ENCODE data around the gene PPP1R18.
A peak's percentile ranks its signal among the peaks of the same experiment; 100 is the strongest.
"Not testable (repeated sequence)": the region's sequence is repeated elsewhere in the genome, so short reads cannot be mapped to it uniquely, and the experiment has no call there.

The PPP1R18 gene

GRCh38 chr6:30687659-30688431, 1.4 kb upstream of the PPP1R18 start:
- DNase-seq: no peak

- peak; percentile 87 for DNase-seq
Measured at GRCh38 chr6:30686908-30687658, 638 bp upstream of the PPP1R18 start.

GRCh38 chr6:30685157-30686008, 1.1 kb downstream of the PPP1R18 start:
- DNase-seq: no peak

- peak; percentile 58 for DNase-seq
Measured at GRCh38 chr6:30684386-30685156, 1.9 kb downstream of the PPP1R18 start.

GRCh38 chr6:30683980-30684338, 2.5 kb downstream of the PPP1R18 start:
- no peak for DNase-seq

- no peak for DNase-seq
Measured at GRCh38 chr6:30683183-30683979, 3.1 kb downstream of the PPP1R18 start.

GRCh38 chr6:30682143-30683117, 4.0 kb downstream of the PPP1R18 start:
- peak; percentile 89 for DNase-seq

- no peak for DNase-seq
Measured at GRCh38 chr6:30681766-30682142, 4.7 kb downstream of the PPP1R18 start.

GRCh38 chr6:30679765-30680535, 6.5 kb downstream of the PPP1R18 start:
- DNase-seq: no peak

- DNase-seq: peak; percentile 89
Measured at GRCh38 chr6:30678964-30679726, 7.3 kb downstream of the PPP1R18 start.

GRCh38 chr6:30676660-30677285, 9.7 kb downstream of the PPP1R18 start:
- no peak for DNase-seq

GRCh38 chr6:30672445-30673253, 13.8 kb downstream of the PPP1R18 start, which contains the start of gene DHX16:
TSS of gene DHX16 (minus strand) at chr6:30673006. CDS start at chr6:30672841, 165 bp downstream.
- DNase-seq: peak; percentile 89

GRCh38 chr6:30670760-30671527, 15.5 kb downstream of the PPP1R18 start:
- no peak for DNase-seq

GRCh38 chr6:30666300-30666699, 20.1 kb downstream of the PPP1R18 start:
- DNase-seq: peak; percentile 61

- DNase-seq: no peak
Measured at GRCh38 chr6:30664994-30665767, 21.3 kb downstream of the PPP1R18 start.

- not testable (repeated sequence) for DNase-seq
Measured at GRCh38 chr6:30657922-30658321, 28.5 kb downstream of the PPP1R18 start.

All from stimulated activated CD4-positive, alpha-beta T cell treated with anti-CD3 and anti-CD28 coated beads, Interleukin-1b, Interleukin-23, amount 100 ng/mL, for 48 hours (primary cell).